GM21737 (cell line): Measurements from ENCODE around the gene SHC1.

Source experiments
- ATAC-seq: cut with Tn5 transposase; IDR thresholded peaks from one replicate; pipeline ENCODE4 v1.9.1; 2021; ENCODE audit warnings: mild to moderate bottlenecking, moderate library complexity; ENCODE audit not compliant: unreplicated experiment

SHC1 gene

GRCh38 chr1:154958681-154959425 is 11.7 kb downstream of the SHC1 start:
- no peak for ATAC-seq

- no peak for ATAC-seq
Measured at GRCh38 chr1:154958036-154958435, 12.5 kb downstream of the SHC1 start.

GRCh38 chr1:154957091-154957657 is 13.4 kb downstream of the SHC1 start:
- ATAC-seq = no peak

GRCh38 chr1:154956544-154956941 is 14.0 kb downstream of the SHC1 start:
- no peak for ATAC-seq

GRCh38 chr1:154955718-154956543 is 14.6 kb downstream of the SHC1 start, which contains the start of gene PBXIP1:
PBXIP1 (minus strand) TSS chr1:154956099; CDS start chr1:154953721, 2,378 bp downstream.
- peak; percentile 39 for ATAC-seq

GRCh38 chr1:154955039-154955717 is 15.4 kb downstream of the SHC1 start:
- peak; percentile 56 for ATAC-seq

GRCh38 chr1:154954541-154954940 is 16.0 kb downstream of the SHC1 start:
- ATAC-seq = no peak

GRCh38 chr1:154953611-154954038 is 16.9 kb downstream of the SHC1 start:
- no peak for ATAC-seq

GRCh38 chr1:154952664-154953063 is 17.9 kb downstream of the SHC1 start:
- ATAC-seq = no peak

- ATAC-seq = no peak
Measured at GRCh38 chr1:154951901-154952657, 18.5 kb downstream of the SHC1 start.

GRCh38 chr1:154948079-154948478 is 22.5 kb downstream of the SHC1 start:
- no peak for ATAC-seq

- no peak for ATAC-seq
Measured at GRCh38 chr1:154945962-154946850, 24.3 kb downstream of the SHC1 start.

- no peak for ATAC-seq
Measured at GRCh38 chr1:154945160-154945961, 25.2 kb downstream of the SHC1 start.

GRCh38 chr1:154944401-154945159 is 26.0 kb downstream of the SHC1 start:
- ATAC-seq = no peak

- no peak for ATAC-seq
Measured at GRCh38 chr1:154943649-154944400, 26.7 kb downstream of the SHC1 start.

- no peak for ATAC-seq
Measured at GRCh38 chr1:154941333-154942013, 29.1 kb downstream of the SHC1 start.
